Epithelial cell of prostate (primary cell): Measurements from ENCODE around the gene CELA3A.
"Not testable (repeated sequence)": the region's sequence is repeated elsewhere in the genome, so short reads cannot be mapped to it uniquely, and the experiment has no call there.

Source experiments
- DNase-seq: peaks from one replicate; pipeline ENCODE4 v3.0.0-alpha.2; 2011; ENCODE audit warnings: low read depth, low spot score
- H3K27ac ChIP-seq: fragments of 450-650 bp; 2 replicates; pipeline ENCODE4 v1.5.1; 2017; ENCODE audit warnings: mild to moderate bottlenecking

CELA3A gene, protein sequence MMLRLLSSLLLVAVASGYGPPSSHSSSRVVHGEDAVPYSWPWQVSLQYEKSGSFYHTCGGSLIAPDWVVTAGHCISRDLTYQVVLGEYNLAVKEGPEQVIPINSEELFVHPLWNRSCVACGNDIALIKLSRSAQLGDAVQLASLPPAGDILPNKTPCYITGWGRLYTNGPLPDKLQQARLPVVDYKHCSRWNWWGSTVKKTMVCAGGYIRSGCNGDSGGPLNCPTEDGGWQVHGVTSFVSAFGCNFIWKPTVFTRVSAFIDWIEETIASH

DNA sequence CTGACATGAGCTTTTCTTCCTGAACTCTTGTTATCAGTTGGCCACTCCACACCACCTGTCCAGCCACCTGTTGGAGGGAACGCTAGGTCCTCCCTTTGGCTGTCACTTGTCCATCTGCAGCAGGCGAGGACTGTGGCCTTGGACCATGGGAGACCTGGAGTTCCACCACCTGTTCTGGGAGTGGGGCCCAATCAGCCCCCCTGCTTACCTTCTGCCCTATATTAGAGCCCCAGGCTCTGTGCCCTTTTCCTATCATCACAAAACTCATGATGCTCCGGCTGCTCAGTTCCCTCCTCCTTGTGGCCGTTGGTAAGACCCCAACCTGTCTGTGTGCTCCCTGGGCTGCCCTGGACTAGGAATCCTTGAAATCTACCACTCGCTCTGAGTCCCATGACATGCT, at the start of gene CELA3A:
Gene CELA3A, plus strand, starts transcription at position 249 of the 400 bp plus-strand sequence. Its CDS starts 18 bp downstream, at position 267.
- H3K27ac ChIP-seq, result no peak within 1 kb of the TSS
- no peak for DNase-seq

DNA sequence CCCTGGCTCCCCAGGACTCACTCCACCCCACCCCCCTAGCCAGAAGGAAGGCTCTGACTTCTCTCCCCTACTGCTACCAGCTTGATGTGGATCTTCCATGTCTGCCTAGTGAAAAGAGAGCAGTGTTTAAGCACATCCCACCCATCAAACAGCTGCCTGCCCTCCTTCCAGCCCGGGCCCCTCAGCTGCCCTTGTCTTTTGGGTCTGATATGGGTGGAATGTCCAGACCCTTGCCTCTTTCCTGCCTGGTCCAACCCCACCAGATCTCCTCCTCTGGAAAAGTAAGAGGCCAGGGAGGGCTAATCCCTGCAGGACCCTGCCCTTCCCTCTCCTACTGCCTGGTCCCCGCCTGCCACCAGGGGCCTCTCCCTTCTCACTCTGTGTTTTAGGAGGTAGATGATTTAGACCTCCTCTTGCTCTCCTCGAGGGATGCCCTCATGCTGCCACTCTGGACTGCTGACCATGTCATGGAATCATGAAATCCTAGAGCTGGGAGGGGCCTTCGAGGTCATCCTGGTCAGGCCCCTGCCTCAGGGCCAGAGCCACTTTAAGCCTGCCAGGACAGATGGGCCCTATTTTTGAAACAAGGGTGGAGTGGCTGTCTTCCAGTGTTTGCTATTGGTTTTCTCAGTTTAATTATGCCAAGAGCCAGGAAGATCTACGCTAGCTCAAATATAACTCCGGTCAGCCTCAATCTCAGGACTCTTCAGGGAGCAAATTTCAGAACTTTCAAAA, 48.5 kb upstream of the CELA3A start:
- no peak for DNase-seq
- H3K27ac ChIP-seq, result no peak overlapping the region

DNA sequence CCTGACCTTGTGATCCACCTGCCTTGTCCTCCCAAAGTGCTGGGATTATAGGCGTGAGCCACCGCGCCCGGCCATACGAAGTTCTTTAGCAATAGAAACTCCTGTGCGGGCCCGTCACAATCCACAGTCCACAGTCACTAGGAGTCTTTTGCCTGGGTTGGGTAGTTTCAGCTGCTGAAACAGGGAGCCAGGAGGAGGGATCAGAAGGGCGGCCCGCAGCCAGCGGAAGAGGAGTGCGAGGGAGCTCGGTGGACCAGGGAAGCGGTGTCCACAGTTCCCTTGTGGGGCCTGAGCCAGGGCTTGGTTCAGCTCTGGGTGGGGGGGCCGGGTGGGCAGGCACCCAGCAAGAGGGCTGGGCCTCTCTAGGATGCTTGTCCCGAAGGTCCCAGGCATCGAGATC, 46.4 kb upstream of the CELA3A start:
- H3K27ac ChIP-seq, result peak overlapping the region; percentile 56
- no peak for DNase-seq

DNA sequence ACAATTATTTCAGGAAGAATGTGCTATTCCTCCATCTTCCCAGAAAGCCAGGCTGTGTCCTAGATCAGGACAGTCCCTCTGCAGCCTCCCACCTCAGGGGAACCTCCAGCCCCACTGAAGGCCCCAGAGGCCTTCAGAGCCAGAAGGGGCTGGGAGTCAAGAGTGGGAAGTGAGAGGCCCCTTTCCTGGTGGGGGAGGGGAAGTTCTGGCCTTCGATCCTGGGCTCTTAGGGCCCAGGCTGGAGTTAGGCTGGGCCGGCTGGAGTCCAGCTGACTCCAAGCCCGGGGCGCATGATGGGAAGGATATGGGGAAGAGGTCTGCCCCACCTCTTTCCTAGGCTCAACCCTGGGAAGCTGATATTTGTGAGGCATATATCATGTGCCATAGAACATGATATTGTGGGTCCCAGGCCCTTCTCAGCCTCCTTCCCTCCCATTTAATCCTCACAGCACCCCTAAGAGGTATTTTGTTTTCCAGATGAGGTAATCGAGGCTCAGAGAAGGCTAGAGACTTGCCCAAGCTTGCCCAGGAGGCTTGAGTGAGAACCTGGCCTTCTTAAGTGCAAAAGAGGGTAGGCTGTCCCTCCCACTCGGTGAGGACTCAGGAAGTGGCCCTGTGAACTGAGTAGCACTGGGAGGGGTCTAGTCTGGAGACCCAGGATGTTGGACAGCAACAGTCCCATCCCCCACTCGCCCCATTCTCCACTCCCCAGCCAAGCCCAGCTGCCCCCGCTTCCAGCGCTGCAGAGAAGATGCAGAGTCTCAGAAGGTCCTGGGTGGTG, 45.8 kb upstream of the CELA3A start:
- peak overlapping the region; percentile 56 for H3K27ac ChIP-seq
- peak; percentile 49 for DNase-seq

DNA sequence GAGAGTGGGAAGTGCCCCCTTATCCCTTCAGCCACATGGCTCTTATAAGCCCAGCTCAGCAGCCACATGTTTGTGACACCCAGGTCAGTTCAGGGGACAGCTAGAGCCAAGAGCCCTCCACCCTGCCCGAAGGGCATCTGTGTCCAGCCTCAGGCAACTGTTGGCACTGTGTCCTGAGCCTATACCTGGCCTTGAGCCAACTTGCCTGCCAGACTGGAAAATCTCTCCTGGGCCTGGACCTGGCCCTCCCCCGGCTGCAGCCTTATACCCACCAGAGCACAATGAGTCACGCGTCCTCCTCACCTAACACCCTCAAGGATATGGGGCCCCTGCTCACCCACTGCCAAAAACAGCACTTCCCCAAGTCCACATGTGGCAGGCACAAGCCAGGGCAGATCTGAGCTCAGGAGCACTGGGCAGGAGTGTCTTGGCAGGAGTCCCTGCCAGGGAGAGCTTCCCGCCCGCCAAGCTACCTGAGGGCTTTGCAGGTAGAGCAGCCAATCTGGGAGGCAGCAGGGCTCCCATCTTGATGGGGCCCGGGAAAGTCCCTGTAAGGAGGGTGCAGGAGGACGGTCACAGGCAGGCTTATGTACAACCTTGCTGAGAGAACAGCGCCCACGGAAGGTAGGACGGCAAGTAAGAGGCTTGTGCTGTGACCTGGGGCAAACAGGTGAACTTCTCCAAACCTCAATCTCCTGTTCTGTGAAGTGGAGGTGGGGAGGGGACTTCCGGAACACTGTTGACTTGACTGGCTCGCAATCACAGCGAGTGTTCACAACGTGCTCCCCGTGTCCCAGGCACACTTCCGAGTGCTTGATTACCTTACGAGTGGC, 44.5 kb upstream of the CELA3A start:
- DNase-seq, result peak; percentile 95

DNA sequence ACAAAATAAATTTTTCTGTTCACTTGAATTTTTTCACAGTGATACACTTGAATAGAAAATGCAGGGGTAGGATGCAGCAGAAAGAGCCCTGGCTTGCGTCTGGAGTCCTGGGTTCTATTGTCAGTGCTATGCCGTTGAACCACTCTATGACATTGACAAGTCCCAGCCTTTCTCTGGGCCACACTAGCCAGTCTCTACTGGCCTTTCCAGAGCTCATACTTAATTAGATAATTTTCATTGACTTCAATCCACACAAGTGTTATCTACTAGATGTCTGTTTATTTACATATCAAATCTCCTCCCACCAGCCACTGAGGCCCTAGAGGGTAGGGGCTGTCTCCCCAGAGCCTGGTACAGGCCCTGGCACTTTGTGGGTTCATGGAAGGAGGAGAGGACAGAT, 40.1 kb upstream of the CELA3A start:
- no peak overlapping the region for H3K27ac ChIP-seq
- no peak for DNase-seq

More for the DNA sequence above, 44.5 kb upstream of the CELA3A start:
- H3K27ac ChIP-seq, result peak overlapping the region; percentile 56

DNA sequence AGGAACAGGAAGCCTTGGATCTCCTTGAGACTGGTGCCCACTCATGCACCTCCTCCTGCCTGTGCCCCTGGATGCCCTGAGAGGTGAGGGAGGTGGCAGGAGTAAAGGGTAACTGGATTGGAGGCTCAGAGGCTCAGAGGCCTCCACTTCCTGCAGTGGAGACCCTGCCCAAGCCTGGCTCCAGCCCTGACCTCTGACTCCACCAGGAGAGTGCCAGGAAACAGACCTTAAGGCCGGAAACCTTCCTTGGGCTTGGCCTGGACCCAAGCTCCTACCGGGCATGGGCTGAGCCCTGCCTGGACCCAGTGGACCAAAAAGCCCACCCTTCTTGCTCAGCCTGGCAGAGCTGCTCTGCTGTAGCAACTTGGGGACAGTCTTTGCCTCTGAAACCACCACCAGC, 39.7 kb upstream of the CELA3A start:
- DNase-seq, result no peak
- H3K27ac ChIP-seq, result no peak overlapping the region

DNA sequence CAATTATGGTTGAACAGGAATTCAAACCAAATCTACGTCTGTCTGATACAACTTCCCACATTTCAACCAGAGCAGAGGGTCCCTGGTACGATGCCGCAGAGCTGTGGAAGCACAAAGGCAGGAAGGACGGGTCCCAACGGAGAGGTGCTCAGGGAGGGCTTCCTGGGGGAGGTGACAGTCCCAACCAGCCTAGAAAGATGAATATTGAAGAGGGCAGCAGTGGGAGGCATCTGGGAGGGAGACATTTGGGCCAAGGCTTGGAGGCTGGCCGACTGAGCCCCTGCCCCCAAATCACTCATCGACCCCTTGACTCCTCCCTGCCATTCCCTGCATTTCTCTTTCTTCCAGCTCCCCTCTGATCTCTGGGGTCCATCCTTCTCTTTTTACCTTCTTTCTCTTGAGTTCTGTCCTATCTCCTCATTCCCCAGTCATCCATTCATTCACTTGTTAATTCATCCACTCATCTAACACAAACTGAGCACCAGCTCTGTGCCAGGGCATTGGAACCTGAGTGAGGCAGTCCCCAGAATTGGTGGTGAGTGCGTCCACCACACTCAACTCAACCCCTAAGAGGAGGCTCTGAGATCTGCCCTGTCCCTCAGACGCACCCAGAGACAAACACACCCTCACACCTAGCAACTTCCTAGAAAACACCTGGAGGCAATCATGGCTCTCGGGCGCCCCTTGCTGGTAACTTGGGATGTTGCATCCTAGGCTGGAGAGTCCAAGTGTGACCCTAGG, 37.8 kb upstream of the CELA3A start:
- no peak for DNase-seq
- H3K27ac ChIP-seq, result no peak overlapping the region

DNA sequence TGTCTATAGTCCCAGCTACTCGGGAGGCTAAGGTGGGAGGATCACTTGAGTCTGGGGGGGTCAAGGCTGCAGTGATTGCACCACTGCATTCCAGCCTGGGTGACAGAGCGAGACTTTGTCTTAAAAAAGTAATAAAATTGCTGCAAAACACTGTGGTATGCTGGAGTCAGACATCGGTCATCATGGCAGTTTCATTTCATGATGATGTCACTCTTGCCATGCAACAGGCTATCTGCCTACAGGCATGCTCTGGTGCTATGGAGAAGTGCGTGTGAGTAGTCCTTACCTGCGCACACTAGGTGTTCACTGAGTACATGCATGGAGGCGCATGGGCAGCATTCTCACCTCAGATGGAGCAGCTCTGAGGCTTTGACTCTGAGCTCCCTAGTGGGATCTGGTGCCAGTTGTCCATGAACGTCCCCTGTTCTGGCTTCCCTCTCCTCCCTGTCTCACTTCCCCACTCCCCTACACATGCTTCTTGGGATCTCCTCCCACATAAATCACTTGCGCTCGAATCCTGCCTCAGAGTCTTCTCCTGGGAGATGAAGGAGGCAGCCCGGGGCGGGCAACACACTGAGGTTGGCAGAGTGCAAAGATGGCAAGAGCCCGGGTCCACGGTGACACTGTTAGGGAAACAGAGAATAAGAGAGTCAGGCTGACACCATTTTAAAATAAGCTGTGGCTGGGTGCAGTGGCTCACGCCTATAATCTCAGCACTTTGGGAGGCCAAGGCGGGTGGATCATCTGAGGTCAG, 35.0 kb upstream of the CELA3A start:
- peak overlapping the region; percentile 67 for H3K27ac ChIP-seq
- no peak for DNase-seq

DNA sequence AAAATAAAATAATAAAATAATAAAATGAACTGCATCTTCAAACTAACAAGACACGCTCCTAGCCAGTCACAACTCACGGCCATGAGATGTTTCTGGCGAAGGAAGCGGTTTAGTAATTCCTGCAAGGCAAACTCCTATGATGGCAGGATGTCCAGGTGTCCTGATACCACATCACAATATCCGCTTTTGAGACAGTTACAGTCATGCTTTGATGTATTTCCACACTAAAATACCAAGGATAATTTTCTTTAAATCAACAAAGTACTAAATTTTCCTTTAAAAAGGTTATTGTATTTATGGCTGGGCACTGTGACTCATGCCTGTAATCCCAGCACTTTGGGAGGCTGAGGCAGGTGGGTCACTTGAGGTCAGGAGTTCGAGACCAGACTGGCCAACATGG, 34.2 kb upstream of the CELA3A start:
- not testable (repeated sequence) for DNase-seq, H3K27ac ChIP-seq

DNA sequence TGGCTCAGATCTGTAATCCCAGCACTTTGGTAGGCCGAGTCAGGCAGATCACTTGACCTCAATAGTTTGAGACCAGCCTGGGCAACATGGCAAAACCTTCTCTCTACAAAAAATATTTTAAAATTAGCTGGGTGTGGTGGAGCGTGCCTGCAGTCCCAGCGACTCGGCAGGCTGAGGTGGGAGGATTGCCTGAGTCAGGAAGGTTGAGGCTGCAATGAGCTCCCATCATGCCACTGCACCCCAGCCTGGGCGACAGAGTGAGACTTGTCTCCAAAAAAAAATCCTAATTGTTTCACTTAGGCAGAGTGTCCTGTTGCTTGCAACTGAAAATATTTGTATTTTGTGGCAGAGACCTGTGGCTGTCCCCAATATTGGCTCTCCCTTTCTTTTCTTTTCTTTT, 32.4 kb upstream of the CELA3A start:
- DNase-seq, H3K27ac ChIP-seq: not testable (repeated sequence)

DNA sequence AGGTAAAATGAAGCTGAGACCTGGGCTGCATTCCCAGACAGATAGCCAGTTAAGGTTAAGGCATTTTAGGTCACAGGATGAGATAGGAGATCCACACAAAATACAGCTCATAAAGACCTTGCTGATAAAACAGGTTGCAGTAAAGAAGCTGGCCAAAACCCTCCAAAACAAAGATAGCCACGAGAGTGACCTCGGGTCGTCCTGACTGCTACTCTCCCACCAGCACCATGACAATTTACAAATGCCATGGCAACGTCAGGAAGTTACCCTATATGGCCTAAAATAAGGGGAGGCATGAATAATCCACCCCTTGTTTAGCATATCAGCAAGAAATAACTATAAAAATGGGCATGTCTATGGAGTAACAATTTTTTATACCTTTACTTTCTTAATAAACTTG, 30.9 kb upstream of the CELA3A start:
- DNase-seq, result not testable (repeated sequence)

DNA sequence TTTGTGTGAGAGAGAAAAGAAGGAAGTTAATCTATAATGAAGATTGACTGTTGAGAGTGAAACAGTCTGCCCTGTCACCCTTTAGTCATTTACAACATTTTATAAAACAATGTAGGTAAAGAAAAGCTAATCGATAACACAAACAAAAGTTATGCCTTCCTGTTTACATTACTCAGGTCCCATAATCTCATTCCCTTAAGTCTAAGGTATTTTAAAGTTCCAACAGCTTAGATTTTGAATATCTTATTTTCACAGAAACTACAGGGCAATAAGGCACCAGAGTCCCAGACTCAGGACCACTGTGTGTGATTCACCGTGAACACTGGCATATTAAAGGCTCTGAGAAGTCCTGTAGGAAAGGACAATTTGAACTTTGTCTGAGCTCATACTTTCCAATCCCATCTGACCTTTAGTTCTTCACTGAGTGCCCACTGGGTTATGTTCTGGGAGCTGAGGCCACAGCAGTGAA, 28.4 kb upstream of the CELA3A start:
- H3K27ac ChIP-seq, result peak overlapping the region; percentile 36
- DNase-seq, result not testable (repeated sequence)

More for the DNA sequence above, 30.9 kb upstream of the CELA3A start:
- H3K27ac ChIP-seq, result not testable (repeated sequence)

DNA sequence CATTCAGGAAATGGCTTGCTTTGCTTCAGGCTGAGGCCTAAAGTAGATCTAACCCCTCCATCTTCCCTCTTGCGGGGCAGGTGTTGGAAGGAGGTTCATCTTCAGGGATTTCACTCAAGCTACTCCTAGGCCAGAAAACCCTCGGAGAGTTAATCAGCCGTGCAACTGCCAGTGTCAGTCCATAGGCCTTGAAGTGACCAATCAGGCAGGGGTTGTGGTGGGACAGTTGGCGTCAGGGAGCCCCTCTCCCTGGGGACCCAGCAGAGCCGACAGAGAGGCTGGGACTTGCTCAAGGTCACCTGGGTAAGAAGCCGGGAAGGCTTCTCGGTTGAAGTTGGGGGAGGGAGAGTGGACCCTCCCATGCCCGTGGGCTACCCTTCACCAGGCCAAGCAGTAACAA, 27.5 kb upstream of the CELA3A start:
- not testable (repeated sequence) for H3K27ac ChIP-seq, DNase-seq

DNA sequence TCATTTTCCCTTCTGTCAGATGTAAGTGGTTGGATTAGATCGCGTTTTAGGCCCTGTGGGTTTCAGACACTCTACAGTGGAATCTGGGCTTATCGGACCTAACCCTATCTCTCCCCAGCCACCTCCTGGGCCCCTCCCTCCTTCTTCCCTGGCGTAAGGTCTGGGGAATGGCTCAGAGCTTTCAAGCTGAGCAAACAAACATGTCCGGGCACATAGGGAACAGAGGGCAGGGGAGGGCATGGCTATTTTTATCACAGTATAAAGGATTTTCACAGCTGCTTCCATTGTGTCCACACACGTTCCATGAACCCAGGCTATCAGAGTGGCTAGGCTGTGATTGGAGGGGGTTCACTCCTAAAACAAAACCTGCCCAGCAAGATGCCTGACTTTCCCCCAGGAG, 26.8 kb upstream of the CELA3A start:
- H3K27ac ChIP-seq, DNase-seq: not testable (repeated sequence)

DNA sequence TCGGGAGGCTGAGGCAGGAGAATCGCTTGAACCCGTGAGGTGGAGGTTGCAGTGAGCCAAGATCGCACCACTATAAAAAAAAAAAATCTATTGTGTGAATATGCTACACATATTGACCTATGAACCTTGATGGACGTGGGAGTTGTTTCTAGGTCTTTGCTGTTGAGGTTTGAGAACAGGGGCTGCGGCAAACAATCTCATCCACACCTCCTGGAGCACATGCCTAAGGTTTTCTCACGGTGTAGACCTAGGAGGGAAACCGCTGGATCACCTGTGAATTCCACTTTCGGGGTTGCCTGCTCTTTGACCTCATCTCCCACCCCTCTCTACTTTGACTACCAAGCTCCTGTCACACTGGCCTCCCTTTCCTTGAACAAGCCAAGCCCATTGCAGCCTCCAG, 26.2 kb upstream of the CELA3A start:
- not testable (repeated sequence) for H3K27ac ChIP-seq, DNase-seq

DNA sequence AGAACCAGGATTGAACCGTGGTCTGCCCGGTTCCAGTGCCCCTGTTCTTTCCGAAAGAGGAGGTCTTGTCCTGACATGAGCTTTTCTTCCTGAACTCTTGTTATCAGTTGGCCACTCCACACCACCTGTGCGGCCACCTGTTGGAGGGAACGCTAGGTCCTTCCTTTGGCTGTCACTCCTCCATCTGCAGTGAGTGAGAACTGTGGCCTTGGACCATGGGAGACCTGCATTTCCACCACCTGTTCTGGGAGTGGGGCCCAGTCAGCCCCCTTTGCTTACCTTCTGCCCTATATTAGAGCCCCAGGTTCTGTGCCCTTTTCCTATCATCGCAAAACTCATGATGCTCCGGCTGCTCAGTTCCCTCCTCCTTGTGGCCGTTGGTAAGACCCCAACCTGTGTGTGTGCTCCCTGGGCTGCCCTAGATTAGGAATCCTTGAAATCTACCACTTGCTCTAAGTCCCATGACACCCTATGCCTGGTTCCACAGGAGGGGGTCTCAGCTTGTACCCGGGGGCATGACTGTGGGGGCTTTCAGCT, 24.7 kb upstream of the CELA3A start, which contains the start of gene CELA3B:
Gene CELA3B, plus strand, starts transcription at position 320 of the 537 bp plus-strand sequence. Its CDS starts 18 bp downstream, at position 338.
- not testable (repeated sequence) for DNase-seq, H3K27ac ChIP-seq

DNA sequence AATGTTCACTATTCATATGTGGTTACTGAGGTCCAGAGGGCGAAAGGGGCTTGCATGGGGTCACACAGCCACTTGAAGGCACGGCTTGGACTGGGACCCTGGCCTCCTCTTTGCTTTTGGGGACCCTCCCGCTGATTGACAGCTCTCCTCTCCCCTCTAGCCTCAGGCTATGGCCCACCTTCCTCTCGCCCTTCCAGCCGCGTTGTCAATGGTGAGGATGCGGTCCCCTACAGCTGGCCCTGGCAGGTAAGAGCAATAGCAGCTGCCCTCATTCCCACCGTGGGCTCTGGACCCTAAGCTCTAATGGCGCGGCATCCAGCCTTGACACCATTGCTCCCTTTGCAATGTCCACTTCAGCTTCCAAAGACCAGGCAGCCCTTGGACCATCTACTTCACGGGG, 23.2 kb upstream of the CELA3A start:
- DNase-seq, H3K27ac ChIP-seq: not testable (repeated sequence)
